H9 (cell line): Measurements from ENCODE around the gene FAM180A. TPM values are rescaled to one million over a fixed set of nuclear protein-coding genes. Genes with fewer than 3 reads are reported as not detected.

Source experiments
- DNase-seq: peaks from one replicate; pipeline ENCODE4 v3.0.0-alpha.2; 2017
- H2AFZ ChIP-seq: one replicate; pipeline ENCODE4 v1.6.1; 2013; ENCODE audit warnings: mild to moderate bottlenecking, low read length, control low read depth, moderate library complexity
- H2AK5ac ChIP-seq: 2 replicates; pipeline ENCODE4 v1.6.1; 2013; ENCODE audit warnings: low read length, control low read depth, mixed read lengths; ENCODE audit not compliant: insufficient read length
- H2BK120ac ChIP-seq: one replicate; pipeline ENCODE4 v1.6.1; 2013; ENCODE audit warnings: low read depth, mild to moderate bottlenecking, low read length, control low read depth, inconsistent platforms; ENCODE audit not compliant: poor library complexity, severe bottlenecking
- H2BK12ac ChIP-seq: 2 replicates; pipeline ENCODE4 v1.6.1; 2013; ENCODE audit warnings: low read length, control low read depth, mixed read lengths, low read depth; ENCODE audit not compliant: insufficient read length
- H2BK15ac ChIP-seq: 2 replicates; pipeline ENCODE4 v1.6.1; 2013; ENCODE audit warnings: low read depth, low read length, control low read depth
- H2BK20ac ChIP-seq: one replicate; pipeline ENCODE4 v1.6.1; 2013; ENCODE audit warnings: low read depth, mild to moderate bottlenecking, low read length, control low read depth, inconsistent platforms; ENCODE audit not compliant: poor library complexity, severe bottlenecking
- H2BK5ac ChIP-seq: 2 replicates; pipeline ENCODE4 v1.6.1; 2013; ENCODE audit warnings: low read length, control low read depth, mixed read lengths; ENCODE audit not compliant: insufficient read length
- H3K14ac ChIP-seq: 2 replicates; pipeline ENCODE4 v1.6.1; 2013; ENCODE audit warnings: low read length, control low read depth; ENCODE audit not compliant: insufficient read depth
- H3K18ac ChIP-seq: 2 replicates; pipeline ENCODE4 v1.6.1; 2013; ENCODE audit warnings: low read depth, mild to moderate bottlenecking, mixed read lengths, low read length, control low read depth; ENCODE audit not compliant: insufficient read length
- H3K23ac ChIP-seq: 2 replicates; pipeline ENCODE4 v1.6.1; 2013; ENCODE audit warnings: low read length, control low read depth, mixed read lengths, low read depth; ENCODE audit not compliant: insufficient read length
- H3K23me2 ChIP-seq: 2 replicates; pipeline ENCODE4 v1.6.1; 2013; ENCODE audit warnings: low read depth, mild to moderate bottlenecking, mixed read lengths, low read length, control low read depth; ENCODE audit not compliant: insufficient read length, poor library complexity, severe bottlenecking
- H3K27ac ChIP-seq: 2 replicates; pipeline ENCODE4 v1.5.1; 2013; ENCODE audit warnings: low read length, control low read depth, mixed read lengths, low read depth; ENCODE audit not compliant: insufficient read length
- H3K27me3 ChIP-seq: 2 replicates; pipeline ENCODE4 v1.6.1; 2013; ENCODE audit warnings: low read length, control low read depth, inconsistent platforms; ENCODE audit not compliant: insufficient read depth
- H3K4ac ChIP-seq: 2 replicates; pipeline ENCODE4 v1.6.1; 2013; ENCODE audit warnings: low read depth, mild to moderate bottlenecking, control low read depth, inconsistent platforms, low read length, moderate library complexity
- H3K4me1 ChIP-seq: 2 replicates; pipeline ENCODE4 v1.6.1; 2013; ENCODE audit warnings: low read length, control low read depth, inconsistent platforms; ENCODE audit not compliant: insufficient read depth
- H3K4me2 ChIP-seq: 2 replicates; pipeline ENCODE4 v1.6.1; 2013; ENCODE audit warnings: low read length, control low read depth, mixed read lengths; ENCODE audit not compliant: insufficient read length, insufficient read depth
- H3K56ac ChIP-seq: 2 replicates; pipeline ENCODE4 v1.6.1; 2013; ENCODE audit warnings: low read depth, mild to moderate bottlenecking, mixed read lengths, low read length, control low read depth; ENCODE audit not compliant: insufficient read length
- H3K79me1 ChIP-seq: 2 replicates; pipeline ENCODE4 v1.6.1; 2013; ENCODE audit warnings: low read depth, mild to moderate bottlenecking, moderate library complexity, low read length, control low read depth, inconsistent platforms; ENCODE audit not compliant: insufficient read depth, poor library complexity, severe bottlenecking
- H3K79me2 ChIP-seq: 2 replicates; pipeline ENCODE4 v1.6.1; 2013; ENCODE audit warnings: low read length, control low read depth, inconsistent platforms; ENCODE audit not compliant: insufficient read depth
- H3K9ac ChIP-seq: 2 replicates; pipeline ENCODE4 v1.6.1; 2013; ENCODE audit warnings: low read length, control low read depth, mixed read lengths; ENCODE audit not compliant: insufficient read length; ENCODE audit errors: extremely low read depth
- H3K9me3 ChIP-seq: one replicate; pipeline ENCODE4 v1.6.1; 2013; ENCODE audit warnings: low read depth, low read length, inconsistent platforms; ENCODE audit not compliant: control insufficient read depth
- H3T11ph ChIP-seq: one replicate; pipeline ENCODE4 v1.6.1; 2013; ENCODE audit warnings: mild to moderate bottlenecking, low read length, control low read depth, inconsistent platforms
- H4K20me1 ChIP-seq: one replicate; pipeline ENCODE4 v1.6.1; 2013; ENCODE audit not compliant: control insufficient read depth, insufficient read length, insufficient read depth
- H4K5ac ChIP-seq: 2 replicates; pipeline ENCODE4 v1.6.1; 2013; ENCODE audit warnings: low read depth, mild to moderate bottlenecking, mixed read lengths, low read length, control low read depth; ENCODE audit not compliant: insufficient read length
- H4K8ac ChIP-seq: replicated peaks from 2 replicates; pipeline ENCODE4 v1.6.1; 2013; ENCODE audit warnings: low read length, control low read depth, mixed read lengths, low read depth; ENCODE audit not compliant: insufficient read length
- H4K91ac ChIP-seq: 2 replicates; pipeline ENCODE4 v1.6.1; 2013; ENCODE audit warnings: low read depth, mild to moderate bottlenecking, moderate library complexity, mixed read lengths, low read length, control low read depth; ENCODE audit not compliant: insufficient read length
- H3K27ac Mint-ChIP-seq, 3 experiments: 2 replicates in 2 of 3; 3 replicates in 1 of 3; pipeline ENCODE4 v1.8.0; 2020 to 2021; ENCODE audit warnings: mixed read lengths in 3 of 3, mild to moderate bottlenecking in 1 of 3, moderate library complexity in 1 of 3
- H3K27me3 Mint-ChIP-seq: 2 replicates; pipeline ENCODE4 v1.8.0; 2021; ENCODE audit warnings: low read depth, mild to moderate bottlenecking, moderate library complexity, mixed read lengths
- H3K36me3 Mint-ChIP-seq, 3 experiments: 2 replicates in 2 of 3; 3 replicates in 1 of 3; pipeline ENCODE4 v1.8.0; 2020 to 2021; ENCODE audit warnings: low read depth in 3 of 3, mixed read lengths in 3 of 3; ENCODE audit not compliant: insufficient read depth in 1 of 3
- H3K4me1 Mint-ChIP-seq, 2 experiments: 2 replicates each; pipeline ENCODE4 v1.8.0; 2020; ENCODE audit warnings: mixed read lengths in 2 of 2
- H3K4me3 Mint-ChIP-seq, 2 experiments: 2 replicates in 1 of 2; 3 replicates in 1 of 2; pipeline ENCODE4 v1.8.0; 2020 to 2021; ENCODE audit warnings: mild to moderate bottlenecking in 2 of 2, mixed read lengths in 2 of 2, moderate library complexity in 1 of 2
- H3K9me3 Mint-ChIP-seq, 2 experiments: 2 replicates in 1 of 2; 3 replicates in 1 of 2; pipeline ENCODE4 v1.8.0; 2020; ENCODE audit warnings: mild to moderate bottlenecking in 2 of 2, mixed read lengths in 2 of 2, moderate library complexity in 1 of 2
- WGBS: extraction: QIAGEN DNeasy Blood & Tissue Kit; methylation state at CpG from one replicate; pipeline ENCODE4 v1.1.7; 2013; ENCODE audit warnings: missing lambda C conversion rate, low lambda C conversion rate, mixed read lengths; ENCODE audit not compliant: insufficient read length; ENCODE audit errors: extremely low coverage; 5-methylcytosine and 5-hydroxymethylcytosine counted together
- total RNA-seq: library from RNA; stranded (reverse); gene quantifications from 2 replicates; pipeline ENCODE4 v1.2.1, GENCODE V29; 2021
- TF ChIP-seq, protein P1 (sequence below): fragments of 200-600 bp; sonication (generic); conservative IDR thresholded peaks from 3 replicates; pipeline ENCODE4 v1.8.0; 2021; ENCODE audit warnings: antibody characterized with exemption, mild to moderate bottlenecking

FAM180A gene
- total RNA-seq, 1 experiment from 2014 or later = not detected

DNA sequence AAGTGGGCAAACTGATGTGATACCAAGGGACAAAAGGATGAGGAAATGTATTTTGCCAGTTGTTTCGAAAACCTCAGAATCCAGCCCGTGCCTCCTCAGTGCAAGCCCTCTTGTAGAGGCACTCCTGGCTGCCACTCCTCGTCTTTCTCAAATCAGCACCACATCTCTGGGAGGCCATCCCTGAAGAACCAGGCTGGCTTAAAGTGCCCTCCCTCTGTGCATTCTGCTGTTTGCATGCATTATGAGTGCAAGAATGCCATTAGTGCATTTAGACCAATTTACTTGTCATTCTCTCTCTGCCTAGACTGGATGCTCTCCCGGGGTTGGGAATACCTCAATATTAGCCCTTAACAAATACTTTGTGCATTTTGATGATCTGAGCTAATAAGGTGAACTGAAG is 19.9 kb upstream of the FAM180A start:
- H3K79me2 ChIP-seq = no peaks in the 10 kb centered on the region
- H3K9me3 ChIP-seq = no peaks in the 10 kb centered on the region
- no peak overlapping the region for H3K56ac ChIP-seq
- no peak overlapping the region for H3K4me2 ChIP-seq
- H3K79me1 ChIP-seq = no peaks in the 10 kb centered on the region
- H2AFZ ChIP-seq = no peak overlapping the region
- no peak overlapping the region for H3K18ac ChIP-seq
- no peaks in the 10 kb centered on the region; the same call in 1 of the 2 replicates for H3K27me3 Mint-ChIP-seq
- TF ChIP-seq, protein P1, sequence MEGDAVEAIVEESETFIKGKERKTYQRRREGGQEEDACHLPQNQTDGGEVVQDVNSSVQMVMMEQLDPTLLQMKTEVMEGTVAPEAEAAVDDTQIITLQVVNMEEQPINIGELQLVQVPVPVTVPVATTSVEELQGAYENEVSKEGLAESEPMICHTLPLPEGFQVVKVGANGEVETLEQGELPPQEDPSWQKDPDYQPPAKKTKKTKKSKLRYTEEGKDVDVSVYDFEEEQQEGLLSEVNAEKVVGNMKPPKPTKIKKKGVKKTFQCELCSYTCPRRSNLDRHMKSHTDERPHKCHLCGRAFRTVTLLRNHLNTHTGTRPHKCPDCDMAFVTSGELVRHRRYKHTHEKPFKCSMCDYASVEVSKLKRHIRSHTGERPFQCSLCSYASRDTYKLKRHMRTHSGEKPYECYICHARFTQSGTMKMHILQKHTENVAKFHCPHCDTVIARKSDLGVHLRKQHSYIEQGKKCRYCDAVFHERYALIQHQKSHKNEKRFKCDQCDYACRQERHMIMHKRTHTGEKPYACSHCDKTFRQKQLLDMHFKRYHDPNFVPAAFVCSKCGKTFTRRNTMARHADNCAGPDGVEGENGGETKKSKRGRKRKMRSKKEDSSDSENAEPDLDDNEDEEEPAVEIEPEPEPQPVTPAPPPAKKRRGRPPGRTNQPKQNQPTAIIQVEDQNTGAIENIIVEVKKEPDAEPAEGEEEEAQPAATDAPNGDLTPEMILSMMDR = no peak
- no peak overlapping the region; a peak in 1 of 7 replicates for H3K27ac Mint-ChIP-seq
- H4K8ac ChIP-seq = no peak overlapping the region
- H3K14ac ChIP-seq = no peak overlapping the region
- H2BK20ac ChIP-seq = no peak overlapping the region
- no peak overlapping the region for H4K91ac ChIP-seq
- H3K4me3 Mint-ChIP-seq = no peak overlapping the region
- no peak overlapping the region for H2BK12ac ChIP-seq
- H3K9me3 Mint-ChIP-seq = no peaks in the 10 kb centered on the region
- H2AK5ac ChIP-seq = no peak overlapping the region
- no peak overlapping the region for H3T11ph ChIP-seq
- peaks cover 3% of the 10 kb centered on the region; the same call in 1 of the 2 replicates for H3K4me1 ChIP-seq
- no peaks in the 10 kb centered on the region for H4K20me1 ChIP-seq
- no peak overlapping the region for H2BK5ac ChIP-seq
- no peak overlapping the region for H3K23ac ChIP-seq
- no peak overlapping the region for H3K9ac ChIP-seq
- no peak overlapping the region for H2BK120ac ChIP-seq
- no peak overlapping the region for H2BK15ac ChIP-seq
- H3K36me3 Mint-ChIP-seq = no peaks in the 10 kb centered on the region
- H3K27ac ChIP-seq = no peak overlapping the region
- no peak overlapping the region for H4K5ac ChIP-seq
- H3K23me2 ChIP-seq = no peaks in the 10 kb centered on the region
- peaks cover 28 to 39% of the 10 kb centered on the region in 2 experiments for H3K4me1 Mint-ChIP-seq
- DNase-seq = no peak
- no CpG with 5 or more reads among the region's 4 CpGs for WGBS
- H3K4ac ChIP-seq = no peak overlapping the region
- no peaks in the 10 kb centered on the region for H3K27me3 ChIP-seq
